NCI-H748 (cell line): ENCODE data around the gene RNF113B.

Experiments
- DNase-seq: peaks from one replicate; lab custom pipeline; 2025; ENCODE audit not compliant: unreplicated experiment; lab: John Stamatoyannopoulos, UW

The RNF113B gene

DNA sequence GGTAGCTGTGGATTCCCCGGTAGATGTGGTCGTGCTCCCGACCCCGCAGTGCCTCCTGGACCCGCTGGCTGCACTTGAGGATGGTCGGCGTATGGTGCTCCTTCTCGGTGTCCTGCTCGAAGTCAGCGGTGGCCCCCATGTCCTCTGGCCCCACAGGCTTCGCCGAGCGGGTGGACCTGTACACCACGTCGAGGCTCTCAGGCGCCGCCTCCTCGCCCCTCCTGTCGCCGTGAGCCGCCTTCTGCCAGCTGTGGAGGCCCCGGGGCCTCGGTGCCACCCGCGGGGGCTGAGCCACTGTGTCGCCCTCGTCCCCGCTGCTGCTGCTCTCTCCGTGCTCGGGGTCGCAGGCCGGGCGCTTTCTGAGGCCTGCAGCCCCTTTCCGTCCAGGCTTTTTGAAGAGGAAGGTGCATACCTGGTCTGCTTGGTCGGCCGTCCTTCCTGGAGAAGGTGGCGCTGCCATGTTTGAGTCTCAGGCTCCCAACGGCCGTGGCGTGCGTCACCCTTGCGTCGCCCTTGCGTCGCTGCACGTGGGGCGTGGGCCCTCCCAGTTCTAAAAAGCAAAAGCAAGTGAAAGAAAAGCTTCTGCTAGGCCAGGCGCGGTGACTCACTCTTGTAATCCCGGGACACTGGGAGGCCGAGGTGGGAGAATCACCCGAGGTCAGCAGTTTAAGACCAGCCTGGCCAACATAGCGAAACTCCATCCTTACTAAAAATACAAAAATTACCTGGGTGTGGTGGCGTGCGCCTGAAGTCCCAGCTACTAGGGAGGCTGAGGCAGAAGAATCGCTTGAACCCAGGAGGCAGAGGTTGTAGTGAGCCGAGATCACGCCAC, at the start of gene RNF113B:
TSS of gene RNF113B (minus strand) at position 493 of the 832 bp plus-strand sequence. CDS start at position 460, 33 bp downstream.
- no peak for DNase-seq

DNA sequence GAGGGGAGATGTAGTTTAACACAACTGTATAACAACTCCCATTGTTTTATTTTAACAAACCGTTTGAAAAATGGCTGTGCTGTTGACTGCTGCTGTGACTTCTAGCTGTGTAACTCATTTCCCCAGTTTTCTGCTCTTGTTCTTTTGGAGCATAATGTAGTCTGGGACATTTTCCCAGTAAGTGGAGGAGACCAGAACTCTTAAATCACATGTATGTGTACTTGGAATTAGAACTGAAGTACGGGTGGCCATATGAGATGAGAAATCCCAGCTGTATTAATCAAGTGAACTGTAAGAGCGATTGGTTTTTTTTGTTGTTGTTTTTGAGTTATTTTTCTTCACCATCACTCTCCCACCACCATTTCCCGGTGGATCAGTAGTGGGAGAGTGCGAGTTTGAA, 49.4 kb upstream of the RNF113B start:
- no peak for DNase-seq

DNA sequence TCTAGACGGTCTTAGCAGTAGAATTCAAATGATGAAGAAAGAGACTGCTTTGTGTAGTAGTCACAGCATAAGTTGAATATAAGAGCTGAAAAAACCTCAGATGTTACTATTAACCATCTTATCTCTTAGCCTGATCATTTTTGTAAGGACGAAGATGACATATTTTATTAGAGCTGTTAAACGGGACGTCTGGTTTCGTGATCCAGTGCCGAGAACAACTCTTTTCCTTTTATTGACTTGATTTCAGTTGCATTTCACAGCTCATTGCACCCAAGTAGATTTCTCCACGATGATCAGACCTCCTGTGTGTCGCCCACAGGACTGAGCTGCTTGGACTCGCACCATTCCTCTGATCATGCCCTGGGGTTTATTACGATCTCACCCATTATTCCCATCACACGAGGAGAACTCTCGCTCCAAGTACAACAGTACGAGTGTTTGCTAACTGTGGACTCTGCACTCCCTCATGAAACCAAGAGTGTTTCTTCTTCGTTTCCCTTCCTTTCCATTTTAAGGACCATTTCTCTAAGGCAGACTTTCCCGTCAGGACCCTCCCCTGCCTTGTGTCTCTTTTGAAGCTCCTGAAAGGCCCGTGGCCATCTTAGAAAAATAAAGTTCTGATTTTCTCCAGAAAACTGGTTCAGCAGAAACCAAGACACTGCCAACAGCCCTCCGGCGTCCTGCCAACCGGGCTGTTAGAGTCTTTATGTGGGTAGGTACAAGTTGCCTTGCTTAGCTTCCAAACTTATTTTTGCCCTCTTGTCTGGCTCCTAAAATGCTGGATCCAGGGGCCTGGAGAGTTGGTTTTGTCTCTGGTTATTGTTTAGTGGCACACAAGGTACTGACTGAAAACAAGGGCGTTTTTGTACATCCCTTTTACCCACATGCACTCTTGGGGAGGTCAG, 48.2 kb upstream of the RNF113B start:
- no peak for DNase-seq

DNA sequence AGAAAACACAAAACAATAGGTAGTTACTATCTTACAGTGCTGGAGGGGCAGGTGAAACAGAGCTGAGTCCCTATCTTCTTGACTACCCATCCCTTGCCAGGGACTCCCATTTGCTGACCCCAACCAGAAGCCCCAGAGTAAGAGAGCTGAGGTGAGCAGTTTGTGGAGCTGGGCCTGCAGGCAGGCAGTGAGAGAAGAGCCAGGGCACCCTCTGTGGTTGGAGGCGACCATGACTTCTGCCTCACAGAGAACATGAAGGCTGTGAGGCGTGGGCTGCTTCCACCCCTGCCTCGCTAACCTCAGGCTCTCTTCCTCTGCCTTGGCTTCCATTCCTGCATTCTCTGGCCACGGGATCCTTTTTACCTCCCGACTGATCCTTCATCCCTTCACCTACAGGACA, 47.5 kb upstream of the RNF113B start:
- DNase-seq, result no peak

DNA sequence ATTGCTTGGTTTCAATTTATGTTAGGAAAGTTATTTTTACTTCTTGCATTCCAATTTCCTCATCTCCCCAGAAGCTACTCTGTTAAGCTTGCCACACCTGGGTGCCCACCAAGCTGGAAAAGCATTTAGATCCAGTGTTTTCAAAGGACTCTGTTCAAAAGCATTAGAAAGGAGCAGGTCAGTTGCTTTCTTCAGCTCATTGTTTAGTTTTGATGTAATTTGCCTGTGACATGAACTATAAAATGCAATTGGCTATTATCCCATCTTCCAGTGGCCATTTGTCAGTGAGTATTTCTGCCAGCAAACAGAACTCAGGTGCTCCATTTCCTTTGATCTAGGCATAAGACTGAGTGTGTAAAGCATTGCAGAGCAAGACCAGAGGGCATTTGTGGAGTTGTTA, 46.7 kb upstream of the RNF113B start:
- DNase-seq, result no peak

DNA sequence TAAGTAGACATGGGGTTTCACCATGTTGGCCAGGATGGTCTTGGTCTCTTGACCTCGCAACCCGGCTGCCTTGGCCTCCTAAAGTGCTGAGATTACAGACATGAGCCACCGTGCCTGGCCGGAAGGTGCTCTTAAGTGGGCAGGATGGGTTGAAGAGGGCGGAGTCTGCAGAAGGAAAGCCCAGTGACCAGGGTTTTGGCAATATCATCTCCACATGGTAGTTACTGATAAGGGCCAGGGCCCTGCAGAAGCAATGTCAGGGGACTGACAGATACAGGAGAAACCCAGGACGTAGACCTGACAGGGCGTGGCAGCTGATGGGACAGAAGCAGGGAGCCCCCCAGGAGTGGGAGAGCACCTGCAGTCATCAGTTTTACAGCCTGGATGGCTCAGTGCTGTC, 45.7 kb upstream of the RNF113B start:
- DNase-seq, result no peak

DNA sequence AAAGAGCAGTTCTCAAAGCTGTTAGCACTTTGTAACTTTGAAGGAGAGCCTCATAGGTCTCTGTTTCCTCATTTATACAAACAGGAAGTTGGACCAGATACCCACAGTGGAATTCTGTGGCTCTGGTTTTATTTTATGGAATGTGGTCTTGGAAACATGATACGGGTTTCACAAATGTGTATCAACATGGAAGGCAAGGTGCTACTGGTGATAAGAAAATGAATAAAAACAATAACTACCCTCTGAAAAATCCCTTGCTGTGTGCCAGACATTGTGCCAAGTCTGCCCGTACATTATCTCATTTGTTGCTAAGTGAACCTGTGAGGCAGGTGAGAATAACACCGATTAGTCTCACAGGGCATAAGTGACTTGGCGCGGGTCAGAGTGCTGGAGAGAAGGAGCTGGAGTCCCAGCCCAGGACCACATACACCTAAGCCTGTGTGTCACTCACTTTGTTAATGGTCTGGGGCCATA, 45.0 kb upstream of the RNF113B start:
- no peak for DNase-seq

DNA sequence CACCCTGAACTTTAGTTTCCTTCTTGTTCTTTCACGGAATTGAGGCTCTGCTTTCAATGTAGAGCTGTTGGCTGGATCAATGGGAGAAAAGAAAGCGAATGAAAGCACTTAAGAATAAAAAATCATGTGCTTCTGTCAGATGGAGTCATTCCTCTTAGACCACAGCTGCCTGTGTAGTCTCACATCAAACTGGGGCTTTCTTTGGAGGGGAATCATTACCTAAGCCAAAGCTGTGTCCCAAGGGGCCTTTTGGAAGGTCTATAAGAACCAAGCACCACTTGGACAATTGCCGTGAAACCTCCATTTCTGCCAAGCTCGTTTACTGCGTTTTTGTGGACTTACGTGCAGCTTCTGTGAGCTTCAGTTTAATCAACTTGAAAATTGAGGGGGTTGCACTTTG, 44.2 kb upstream of the RNF113B start:
- no peak for DNase-seq

DNA sequence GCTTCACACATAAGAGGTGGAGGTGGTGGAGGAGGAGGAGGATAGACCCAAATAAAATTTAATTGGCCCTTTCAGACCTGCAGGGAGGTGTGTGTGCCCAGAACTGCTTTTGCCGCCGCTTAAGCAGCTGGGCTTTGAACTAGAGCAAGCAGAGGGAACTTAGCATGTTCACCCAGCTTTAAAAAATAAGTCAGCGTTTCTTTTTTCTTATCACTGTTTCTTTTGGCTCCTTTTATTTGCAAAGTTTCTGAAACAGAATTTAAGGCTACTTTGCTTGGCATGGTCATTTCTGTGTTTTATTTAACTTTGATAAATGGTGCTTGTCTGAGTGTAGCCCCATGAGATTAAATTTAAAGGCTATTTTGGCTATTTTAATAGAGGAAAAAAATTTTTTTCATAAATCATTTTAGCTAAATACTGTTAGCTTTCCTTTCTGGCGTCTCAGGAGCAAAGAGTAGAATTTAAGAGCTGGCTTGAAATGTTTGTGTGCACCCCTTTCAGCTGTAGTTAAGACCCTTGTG, 43.3 kb upstream of the RNF113B start:
- no peak for DNase-seq

DNA sequence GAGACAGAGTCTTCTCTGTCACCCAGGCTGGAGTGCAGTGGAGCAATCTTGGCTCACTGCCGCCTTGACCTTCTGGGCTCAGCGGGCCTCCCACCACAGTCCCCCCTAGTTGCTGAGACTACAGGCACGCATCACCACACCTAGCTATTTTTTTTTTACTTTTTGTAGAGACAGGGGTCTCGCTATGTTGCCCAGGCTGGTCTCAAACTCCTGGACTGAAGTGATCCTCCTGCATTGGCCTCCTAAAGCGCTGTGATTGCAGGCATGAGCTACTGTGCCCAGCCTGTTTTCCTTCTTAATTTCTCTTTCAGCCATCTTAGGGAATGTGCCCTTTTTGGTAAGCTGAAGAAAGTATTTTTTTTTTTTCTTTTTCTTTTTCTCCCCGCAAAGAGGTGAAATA, 42.6 kb upstream of the RNF113B start:
- DNase-seq, result no peak

DNA sequence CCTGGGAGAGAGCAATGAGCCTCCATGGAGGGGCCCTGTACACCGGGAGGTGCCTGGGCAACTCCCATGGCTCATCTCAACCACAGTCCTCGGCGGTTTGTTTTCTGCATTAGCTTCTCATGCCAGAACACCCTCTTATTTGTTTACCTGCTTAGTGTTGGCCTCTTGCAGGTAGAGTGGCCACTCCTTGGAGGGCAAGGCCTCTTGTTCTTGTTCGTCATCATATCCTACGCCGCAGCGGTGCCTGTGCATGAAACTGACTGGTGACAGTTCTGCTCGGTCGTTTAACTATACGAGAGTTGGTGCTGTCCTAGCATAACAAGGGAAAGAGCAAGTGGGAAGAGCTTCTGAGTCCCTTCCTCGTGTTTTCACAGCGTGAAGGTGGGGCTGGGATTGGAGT, 40.5 kb upstream of the RNF113B start:
- DNase-seq, result no peak

DNA sequence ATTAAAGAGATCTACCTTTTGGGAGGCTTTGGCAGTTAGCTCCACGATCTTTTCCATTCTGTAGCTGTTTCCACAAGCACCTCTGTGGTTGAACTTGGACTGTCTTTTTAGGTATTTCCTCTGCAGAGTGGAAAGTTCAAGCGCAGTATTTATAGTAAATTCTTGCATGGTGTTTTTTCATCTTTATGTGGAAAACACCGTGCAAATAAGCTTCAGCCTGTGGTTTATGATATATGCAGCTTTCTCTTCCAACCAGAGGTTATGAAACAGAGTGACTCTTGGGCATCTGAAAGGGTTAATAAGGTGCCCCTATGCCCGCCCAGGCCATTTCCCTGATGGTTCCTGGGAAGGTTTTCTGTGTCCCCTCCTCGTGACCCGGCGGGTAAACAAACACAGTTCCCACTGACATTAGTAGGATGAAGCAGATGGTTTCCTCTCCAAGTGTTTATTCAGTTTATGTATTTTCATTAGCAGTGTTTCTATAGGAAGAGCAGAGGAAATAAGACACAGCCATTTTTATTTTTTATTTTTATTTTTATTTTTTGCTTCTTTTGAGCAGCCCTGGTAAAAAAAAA, 39.7 kb upstream of the RNF113B start:
- peak; percentile 78 for DNase-seq

DNA sequence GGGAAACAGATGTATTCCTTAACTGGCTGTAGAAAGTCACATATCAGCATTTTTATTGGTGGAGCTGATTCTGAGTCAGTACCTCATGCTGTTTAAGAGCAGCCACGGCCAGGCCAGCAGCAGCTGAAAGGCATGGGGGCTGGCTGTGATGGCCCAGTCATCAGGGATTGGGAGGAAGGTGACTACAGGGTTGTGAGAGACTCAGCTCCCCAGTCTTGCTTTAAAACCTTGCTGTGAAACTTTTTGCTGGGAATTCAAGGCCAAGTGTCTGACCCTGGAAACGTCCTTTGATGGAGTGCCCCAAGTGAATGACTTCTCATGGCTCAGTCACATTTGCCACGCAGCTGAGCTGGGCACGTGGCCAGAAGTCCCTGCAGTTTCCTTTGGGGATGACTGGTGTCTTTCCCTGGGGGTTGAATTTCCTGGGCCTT, 39.1 kb upstream of the RNF113B start:
- DNase-seq, result no peak

DNA sequence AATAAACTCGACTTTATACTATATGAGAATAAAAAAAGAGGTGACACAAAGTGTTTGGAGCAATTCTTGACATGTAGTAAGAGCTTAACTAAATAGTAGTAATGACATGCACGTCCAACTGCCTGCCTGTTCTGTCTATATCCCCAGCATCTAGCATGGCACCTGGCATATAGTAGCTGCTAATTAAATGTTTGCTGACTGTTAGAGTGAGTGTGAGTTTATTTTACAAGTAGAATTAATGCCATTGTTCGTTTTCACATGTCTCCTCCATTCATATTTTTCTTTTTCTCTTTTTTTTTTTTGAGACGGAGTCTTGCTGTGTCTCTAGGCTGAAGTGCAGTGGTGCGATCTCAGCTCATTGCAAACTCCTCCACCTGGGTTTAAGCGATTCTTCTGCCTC, 38.4 kb upstream of the RNF113B start:
- DNase-seq, result no peak

DNA sequence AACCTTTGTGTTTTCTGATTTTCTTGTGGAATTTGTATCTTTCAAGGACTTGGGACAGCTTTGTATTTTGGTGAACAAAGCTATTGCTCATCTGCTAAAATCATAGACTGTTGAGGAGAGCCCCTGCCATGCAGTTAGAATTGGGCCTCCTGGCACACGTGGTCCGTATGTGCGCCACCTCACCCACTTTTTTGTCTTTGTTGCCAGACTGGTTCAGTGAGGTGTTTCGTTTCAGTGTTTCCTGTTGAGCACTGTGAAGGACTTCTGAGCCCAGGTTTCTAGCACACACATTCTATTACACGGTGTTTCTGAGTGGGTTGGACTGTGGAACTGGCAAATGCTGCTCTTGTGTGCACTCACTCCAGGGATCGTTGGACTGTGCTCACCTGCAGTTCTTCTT, 37.6 kb upstream of the RNF113B start:
- DNase-seq, result peak; percentile 30

DNA sequence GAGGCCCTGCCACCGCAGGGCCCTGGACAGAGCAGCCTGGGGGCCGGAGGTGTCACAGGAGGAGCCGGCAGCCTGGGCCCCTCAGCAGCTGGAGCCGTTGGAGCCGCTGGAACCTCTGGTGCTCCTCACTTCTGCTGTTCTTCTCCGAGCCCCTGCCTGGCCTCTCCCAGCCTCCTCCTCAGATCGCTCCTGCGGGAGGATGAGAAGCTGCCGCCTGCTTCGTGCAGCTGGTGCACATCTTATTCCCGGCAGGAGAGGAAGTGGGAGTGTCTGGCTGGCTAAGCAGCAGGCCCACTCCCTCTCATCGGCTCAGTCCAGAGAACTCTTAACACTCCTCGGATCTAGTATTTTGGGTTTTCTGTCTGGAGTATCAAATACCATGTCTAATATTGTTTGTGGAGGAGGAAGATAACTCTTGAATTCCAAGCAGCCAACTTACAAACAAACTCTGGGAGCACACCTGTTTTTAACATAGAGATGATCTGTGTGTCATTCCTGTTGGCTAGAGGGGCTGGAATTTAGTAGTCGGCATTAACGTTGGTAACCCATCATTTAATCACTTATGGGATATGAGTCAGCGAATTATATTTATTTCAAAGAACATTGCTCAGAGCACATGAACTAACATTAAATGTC, 37.1 kb upstream of the RNF113B start:
- DNase-seq, result no peak

DNA sequence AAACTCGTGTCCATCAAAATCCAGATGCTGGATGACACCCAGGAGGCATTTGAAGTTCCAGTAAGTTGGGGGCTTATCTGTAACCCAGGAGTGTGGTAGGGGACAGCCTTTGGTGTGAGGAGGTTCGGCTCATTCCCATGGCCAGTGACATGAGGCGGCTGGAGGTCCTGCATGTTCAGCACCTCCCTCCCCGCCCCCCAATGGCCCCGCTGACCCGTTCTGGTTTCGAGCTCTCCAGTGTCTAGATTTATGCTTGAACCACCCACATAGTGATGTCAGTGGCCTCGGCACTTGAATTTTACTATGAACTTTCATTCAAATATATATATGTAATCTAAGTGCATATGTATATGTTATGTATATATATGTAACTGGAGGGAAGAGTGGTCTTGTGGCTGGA, 36.3 kb upstream of the RNF113B start:
- DNase-seq, result no peak

DNA sequence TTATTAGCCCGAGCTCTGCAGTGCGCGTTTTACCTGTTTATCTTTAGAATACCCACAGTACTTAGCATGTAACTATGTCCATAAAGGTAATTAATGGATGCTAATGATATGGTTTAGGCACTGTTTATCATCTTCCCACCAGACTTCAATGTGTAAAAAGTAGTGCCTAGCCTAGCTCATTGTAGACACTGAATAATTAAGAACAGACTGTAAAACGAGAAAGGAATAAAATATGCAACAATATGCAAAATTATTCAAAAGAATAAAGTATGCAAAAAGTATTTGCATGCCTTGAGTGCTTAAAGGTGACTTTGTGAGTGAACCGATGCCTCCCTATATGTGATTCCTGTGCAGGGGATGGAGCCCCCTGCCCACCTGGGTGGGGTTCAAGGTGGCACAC, 35.7 kb upstream of the RNF113B start:
- peak; percentile 11 for DNase-seq

DNA sequence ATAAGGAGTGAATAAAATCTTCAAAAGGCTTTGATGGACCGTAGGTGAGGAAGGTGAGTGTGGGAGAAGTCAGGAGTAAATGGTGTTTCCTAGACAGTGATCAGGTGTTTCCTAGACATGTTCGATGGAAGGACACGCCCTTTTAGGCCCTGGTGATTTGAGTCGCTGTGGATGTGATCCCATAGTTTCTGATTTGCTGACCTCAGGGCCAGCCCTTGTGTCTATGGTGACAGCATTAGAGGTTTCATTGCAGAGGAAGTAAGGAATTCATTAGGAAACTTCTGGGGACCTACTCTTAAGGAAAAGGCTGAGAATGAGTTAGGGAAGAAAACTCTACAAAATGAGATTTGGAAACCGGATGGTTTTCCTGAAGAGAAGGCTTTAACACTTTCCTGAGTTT, 31.5 kb upstream of the RNF113B start:
- DNase-seq, result no peak

DNA sequence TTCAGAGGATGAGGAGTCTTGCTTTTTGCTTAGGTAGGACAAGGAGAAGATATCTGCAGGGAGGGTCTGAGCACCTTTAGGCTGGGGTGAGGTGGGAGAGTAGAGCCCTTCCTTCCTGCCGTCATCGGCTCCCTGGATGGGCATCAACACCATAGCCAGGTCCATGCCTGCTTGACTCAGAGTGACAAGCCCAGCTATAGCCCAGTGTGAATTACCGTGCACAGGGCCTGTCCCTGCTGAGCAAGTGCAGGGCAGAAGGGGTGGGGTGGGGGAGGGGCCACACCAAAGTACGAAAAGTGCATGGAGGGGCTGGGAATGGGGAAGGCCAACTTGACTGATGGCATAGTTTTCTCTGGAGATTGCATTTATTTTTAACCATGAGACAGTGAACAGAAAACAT, 30.3 kb upstream of the RNF113B start:
- DNase-seq, result no peak

DNA sequence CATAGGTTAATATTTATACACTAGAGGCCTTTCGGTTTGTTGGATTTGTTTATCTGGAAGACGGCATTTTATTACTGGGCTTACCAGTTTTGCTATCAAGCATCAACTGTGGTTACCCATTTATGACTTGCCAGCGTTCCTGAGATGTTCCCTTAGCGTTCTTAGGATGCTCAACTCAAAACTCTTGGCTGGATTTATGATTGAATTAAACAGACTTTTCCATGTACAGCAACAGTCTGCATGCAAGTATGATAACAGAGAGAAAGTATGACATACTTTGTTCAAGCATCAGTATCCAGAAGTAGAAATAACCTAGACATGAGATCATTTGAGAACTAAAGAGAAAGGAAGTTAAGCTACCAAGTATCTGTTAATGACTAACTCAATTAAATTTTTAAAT, 29.9 kb upstream of the RNF113B start:
- no peak for DNase-seq
